K562 (cell line): ENCODE data around the gene TP53TG5. TPM values are rescaled to one million over a fixed set of nuclear protein-coding genes. Genes with fewer than 3 reads are reported as not detected.

Experiments used
- ARID1B ChIP-seq: fragments of 450-650 bp; IDR thresholded peaks from 2 replicates; pipeline ENCODE4 v1.6.1; 2016; ENCODE audit warnings: antibody characterized with exemption, mild to moderate bottlenecking, inconsistent platforms
- CC2D1A ChIP-seq: fragments of 450-650 bp; IDR thresholded peaks from 2 replicates; pipeline ENCODE4 v1.6.1; 2017; ENCODE audit warnings: mild to moderate bottlenecking
- KHSRP ChIP-seq: fragments of 450-650 bp; IDR thresholded peaks from 2 replicates; pipeline ENCODE4 v1.6.1; 2017
- MYC ChIP-seq, 2 experiments: fragments of 250-450 bp in 1 of 2; sonication (Bioruptor Pico) in 1 of 2; IDR thresholded peaks; 2 replicates each; pipeline versions ENCODE4 v1.5.1 to v1.6.1; 2012 to 2021; ENCODE audit warnings: low read depth in 2 of 2, borderline replicate concordance in 1 of 2, improper control_type of control experiment in 1 of 2, low read length in 1 of 2, mild to moderate bottlenecking in 1 of 2, moderate library complexity in 1 of 2
- NCOA6 ChIP-seq: fragments of 450-650 bp; IDR thresholded peaks from 2 replicates; pipeline ENCODE4 v1.6.1; 2017; ENCODE audit warnings: mild to moderate bottlenecking
- polyA plus RNA-seq, 8 experiments: library from polyadenylated mRNA; depleted of rRNA in 4 of 8; stranded (reverse) in 5 of 8; unstranded in 3 of 8; fragments of >200 nt; fragmentation: Nextera tagmentation in 2 of 8; fragmentation: Illumina TruSeq in 1 of 8; extraction: Ambion mirVana in 2 of 8; extraction: Trizol in 1 of 8; gene quantifications; 2 replicates each; pipeline versions ENCODE4 v1.2.1 to v1.2.3, GENCODE V29; 2011 to 2014; ENCODE audit warnings: inconsistent platforms in 1 of 8, missing spikeins in 1 of 8
- total RNA-seq, 7 experiments: library from RNA; depleted of rRNA in 6 of 7; stranded (reverse); fragments of >200 nt in 6 of 7; fragmentation: Illumina TruSeq in 2 of 7; extraction: Trizol in 2 of 7; gene quantifications; 2 replicates each; pipeline versions ENCODE4 v1.2.1 to v1.2.3, GENCODE V29; 2011 to 2021; ENCODE audit warnings: low replicate concordance in 1 of 7
- TF ChIP-seq, protein P1 (sequence below): fragments of 450-650 bp; IDR thresholded peaks from 2 replicates; pipeline ENCODE4 v1.6.1; 2016; ENCODE audit warnings: mild to moderate bottlenecking, moderate library complexity
- TF ChIP-seq, protein P2 (sequence below): fragments of 250-450 bp; sonication (Bioruptor Pico); IDR thresholded peaks from 2 replicates; pipeline ENCODE4 v1.5.0; 2020; ENCODE audit warnings: mild to moderate bottlenecking, borderline replicate concordance

Gene TP53TG5
- total and polyA plus RNA-seq, 9 of the 15 experiments (the other 6 are each of a cell fraction or from before 2014, with no cell fraction given), result 0.04 to 0.05 (median 0.04) TPM; not detected in 6

DNA sequence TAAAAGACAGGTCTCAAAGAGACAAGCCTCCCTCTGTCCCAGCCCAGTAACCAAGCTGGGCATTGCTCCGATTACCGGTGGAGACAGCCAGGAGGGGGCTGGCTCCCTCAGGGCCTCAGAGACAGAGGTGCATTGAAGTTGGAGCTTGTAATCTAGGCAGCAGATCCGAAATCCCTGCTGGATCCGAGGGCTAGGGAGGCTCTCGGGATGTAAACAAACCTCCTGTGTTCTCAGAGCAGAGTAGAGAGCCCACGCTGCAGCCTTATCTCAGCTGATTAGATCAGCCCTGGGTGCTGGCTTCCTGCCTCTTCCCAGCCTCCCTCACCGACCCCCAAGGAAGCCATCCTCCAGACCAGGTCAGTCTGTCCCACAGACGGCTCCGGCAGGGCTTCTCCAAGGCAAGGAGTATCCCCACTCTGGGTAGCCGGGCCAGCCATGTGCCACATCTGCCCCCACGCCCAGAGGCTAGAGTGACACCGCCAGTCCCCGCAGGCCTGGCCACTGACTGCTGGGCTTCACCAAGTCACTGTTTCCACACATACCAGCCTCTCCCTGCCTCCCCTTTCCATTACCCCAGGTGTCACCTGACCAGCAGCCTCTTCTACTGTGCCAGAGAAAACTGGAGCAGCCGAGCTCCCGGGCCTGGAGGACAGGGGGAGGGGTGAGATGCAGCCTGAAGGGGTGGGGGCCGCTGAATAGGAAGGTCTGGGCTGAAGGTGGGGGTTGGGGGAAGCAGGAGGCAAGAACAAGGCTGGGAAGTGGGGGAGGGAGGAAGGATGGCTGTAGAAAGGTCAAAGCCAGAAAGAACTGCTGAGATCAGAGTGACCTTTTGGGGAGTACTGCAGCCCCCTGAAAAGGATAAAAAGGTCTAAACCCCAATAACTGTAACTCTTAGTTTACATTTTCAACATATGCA, 35.9 kb downstream of the TP53TG5 start (continued):
- TF ChIP-seq, protein P1, sequence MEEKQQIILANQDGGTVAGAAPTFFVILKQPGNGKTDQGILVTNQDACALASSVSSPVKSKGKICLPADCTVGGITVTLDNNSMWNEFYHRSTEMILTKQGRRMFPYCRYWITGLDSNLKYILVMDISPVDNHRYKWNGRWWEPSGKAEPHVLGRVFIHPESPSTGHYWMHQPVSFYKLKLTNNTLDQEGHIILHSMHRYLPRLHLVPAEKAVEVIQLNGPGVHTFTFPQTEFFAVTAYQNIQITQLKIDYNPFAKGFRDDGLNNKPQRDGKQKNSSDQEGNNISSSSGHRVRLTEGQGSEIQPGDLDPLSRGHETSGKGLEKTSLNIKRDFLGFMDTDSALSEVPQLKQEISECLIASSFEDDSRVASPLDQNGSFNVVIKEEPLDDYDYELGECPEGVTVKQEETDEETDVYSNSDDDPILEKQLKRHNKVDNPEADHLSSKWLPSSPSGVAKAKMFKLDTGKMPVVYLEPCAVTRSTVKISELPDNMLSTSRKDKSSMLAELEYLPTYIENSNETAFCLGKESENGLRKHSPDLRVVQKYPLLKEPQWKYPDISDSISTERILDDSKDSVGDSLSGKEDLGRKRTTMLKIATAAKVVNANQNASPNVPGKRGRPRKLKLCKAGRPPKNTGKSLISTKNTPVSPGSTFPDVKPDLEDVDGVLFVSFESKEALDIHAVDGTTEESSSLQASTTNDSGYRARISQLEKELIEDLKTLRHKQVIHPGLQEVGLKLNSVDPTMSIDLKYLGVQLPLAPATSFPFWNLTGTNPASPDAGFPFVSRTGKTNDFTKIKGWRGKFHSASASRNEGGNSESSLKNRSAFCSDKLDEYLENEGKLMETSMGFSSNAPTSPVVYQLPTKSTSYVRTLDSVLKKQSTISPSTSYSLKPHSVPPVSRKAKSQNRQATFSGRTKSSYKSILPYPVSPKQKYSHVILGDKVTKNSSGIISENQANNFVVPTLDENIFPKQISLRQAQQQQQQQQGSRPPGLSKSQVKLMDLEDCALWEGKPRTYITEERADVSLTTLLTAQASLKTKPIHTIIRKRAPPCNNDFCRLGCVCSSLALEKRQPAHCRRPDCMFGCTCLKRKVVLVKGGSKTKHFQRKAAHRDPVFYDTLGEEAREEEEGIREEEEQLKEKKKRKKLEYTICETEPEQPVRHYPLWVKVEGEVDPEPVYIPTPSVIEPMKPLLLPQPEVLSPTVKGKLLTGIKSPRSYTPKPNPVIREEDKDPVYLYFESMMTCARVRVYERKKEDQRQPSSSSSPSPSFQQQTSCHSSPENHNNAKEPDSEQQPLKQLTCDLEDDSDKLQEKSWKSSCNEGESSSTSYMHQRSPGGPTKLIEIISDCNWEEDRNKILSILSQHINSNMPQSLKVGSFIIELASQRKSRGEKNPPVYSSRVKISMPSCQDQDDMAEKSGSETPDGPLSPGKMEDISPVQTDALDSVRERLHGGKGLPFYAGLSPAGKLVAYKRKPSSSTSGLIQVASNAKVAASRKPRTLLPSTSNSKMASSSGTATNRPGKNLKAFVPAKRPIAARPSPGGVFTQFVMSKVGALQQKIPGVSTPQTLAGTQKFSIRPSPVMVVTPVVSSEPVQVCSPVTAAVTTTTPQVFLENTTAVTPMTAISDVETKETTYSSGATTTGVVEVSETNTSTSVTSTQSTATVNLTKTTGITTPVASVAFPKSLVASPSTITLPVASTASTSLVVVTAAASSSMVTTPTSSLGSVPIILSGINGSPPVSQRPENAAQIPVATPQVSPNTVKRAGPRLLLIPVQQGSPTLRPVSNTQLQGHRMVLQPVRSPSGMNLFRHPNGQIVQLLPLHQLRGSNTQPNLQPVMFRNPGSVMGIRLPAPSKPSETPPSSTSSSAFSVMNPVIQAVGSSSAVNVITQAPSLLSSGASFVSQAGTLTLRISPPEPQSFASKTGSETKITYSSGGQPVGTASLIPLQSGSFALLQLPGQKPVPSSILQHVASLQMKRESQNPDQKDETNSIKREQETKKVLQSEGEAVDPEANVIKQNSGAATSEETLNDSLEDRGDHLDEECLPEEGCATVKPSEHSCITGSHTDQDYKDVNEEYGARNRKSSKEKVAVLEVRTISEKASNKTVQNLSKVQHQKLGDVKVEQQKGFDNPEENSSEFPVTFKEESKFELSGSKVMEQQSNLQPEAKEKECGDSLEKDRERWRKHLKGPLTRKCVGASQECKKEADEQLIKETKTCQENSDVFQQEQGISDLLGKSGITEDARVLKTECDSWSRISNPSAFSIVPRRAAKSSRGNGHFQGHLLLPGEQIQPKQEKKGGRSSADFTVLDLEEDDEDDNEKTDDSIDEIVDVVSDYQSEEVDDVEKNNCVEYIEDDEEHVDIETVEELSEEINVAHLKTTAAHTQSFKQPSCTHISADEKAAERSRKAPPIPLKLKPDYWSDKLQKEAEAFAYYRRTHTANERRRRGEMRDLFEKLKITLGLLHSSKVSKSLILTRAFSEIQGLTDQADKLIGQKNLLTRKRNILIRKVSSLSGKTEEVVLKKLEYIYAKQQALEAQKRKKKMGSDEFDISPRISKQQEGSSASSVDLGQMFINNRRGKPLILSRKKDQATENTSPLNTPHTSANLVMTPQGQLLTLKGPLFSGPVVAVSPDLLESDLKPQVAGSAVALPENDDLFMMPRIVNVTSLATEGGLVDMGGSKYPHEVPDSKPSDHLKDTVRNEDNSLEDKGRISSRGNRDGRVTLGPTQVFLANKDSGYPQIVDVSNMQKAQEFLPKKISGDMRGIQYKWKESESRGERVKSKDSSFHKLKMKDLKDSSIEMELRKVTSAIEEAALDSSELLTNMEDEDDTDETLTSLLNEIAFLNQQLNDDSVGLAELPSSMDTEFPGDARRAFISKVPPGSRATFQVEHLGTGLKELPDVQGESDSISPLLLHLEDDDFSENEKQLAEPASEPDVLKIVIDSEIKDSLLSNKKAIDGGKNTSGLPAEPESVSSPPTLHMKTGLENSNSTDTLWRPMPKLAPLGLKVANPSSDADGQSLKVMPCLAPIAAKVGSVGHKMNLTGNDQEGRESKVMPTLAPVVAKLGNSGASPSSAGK, result no peak
- TF ChIP-seq CC2D1A (no peak), NCOA6 (no peak), MYC (IDR thresholded peaks at IDR 0.05; ENCODE audit: low read depth, low read length) (0 out of 2 replicates have a peak, but pooled peaks have one; percentile 9), MYC (CRISPR knock-in tag; IDR thresholded peaks at IDR 0.05; ENCODE audit: borderline replicate concordance, low read depth) (no peak), KHSRP (no peak), ARID1B (peak; percentile 63)
- TF ChIP-seq, protein P2, sequence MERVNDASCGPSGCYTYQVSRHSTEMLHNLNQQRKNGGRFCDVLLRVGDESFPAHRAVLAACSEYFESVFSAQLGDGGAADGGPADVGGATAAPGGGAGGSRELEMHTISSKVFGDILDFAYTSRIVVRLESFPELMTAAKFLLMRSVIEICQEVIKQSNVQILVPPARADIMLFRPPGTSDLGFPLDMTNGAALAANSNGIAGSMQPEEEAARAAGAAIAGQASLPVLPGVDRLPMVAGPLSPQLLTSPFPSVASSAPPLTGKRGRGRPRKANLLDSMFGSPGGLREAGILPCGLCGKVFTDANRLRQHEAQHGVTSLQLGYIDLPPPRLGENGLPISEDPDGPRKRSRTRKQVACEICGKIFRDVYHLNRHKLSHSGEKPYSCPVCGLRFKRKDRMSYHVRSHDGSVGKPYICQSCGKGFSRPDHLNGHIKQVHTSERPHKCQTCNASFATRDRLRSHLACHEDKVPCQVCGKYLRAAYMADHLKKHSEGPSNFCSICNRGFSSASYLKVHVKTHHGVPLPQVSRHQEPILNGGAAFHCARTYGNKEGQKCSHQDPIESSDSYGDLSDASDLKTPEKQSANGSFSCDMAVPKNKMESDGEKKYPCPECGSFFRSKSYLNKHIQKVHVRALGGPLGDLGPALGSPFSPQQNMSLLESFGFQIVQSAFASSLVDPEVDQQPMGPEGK (CRISPR knock-in tag), result no peak
